Activated gamma-delta T cell (primary cell): ENCODE results near the gene MAP3K7.

Experiments
- DNase-seq: peaks from one replicate; lab custom pipeline; 2025; lab: John Stamatoyannopoulos, UW
- total RNA-seq, 2 donors: gene quantifications; one replicate each; lab custom pipeline; 2026; lab: John Stamatoyannopoulos, UW

Gene MAP3K7
- 89.9 to 99.1 reads per million in 2 donors for total RNA-seq

- DNase-seq, result peak; percentile 59
Observed at GRCh38 chr6:90586836-90587638, at the start of gene MAP3K7. TSS of gene MAP3K7 (minus strand) at chr6:90587072. CDS start at chr6:90586883, 189 bp downstream.

GRCh38 chr6:90631046-90631445 is 44.2 kb upstream of the MAP3K7 start:
- no peak for DNase-seq

GRCh38 chr6:90621581-90621980 is 34.7 kb upstream of the MAP3K7 start:
- DNase-seq, result no peak

GRCh38 chr6:90619221-90619620 is 32.3 kb upstream of the MAP3K7 start:
- DNase-seq, result no peak

- no peak for DNase-seq
Observed at GRCh38 chr6:90612313-90612680, 25.4 kb upstream of the MAP3K7 start.

- DNase-seq, result no peak
Observed at GRCh38 chr6:90611543-90612312, 24.9 kb upstream of the MAP3K7 start.

- no peak for DNase-seq
Observed at GRCh38 chr6:90610751-90611542, 24.1 kb upstream of the MAP3K7 start.

- no peak for DNase-seq
Observed at GRCh38 chr6:90610301-90610750, 23.5 kb upstream of the MAP3K7 start.

- DNase-seq, result no peak
Observed at GRCh38 chr6:90605749-90606340, 19.0 kb upstream of the MAP3K7 start.

- DNase-seq, result no peak
Observed at GRCh38 chr6:90604546-90604945, 17.7 kb upstream of the MAP3K7 start.

- DNase-seq, result no peak
Observed at GRCh38 chr6:90599151-90599550, 12.3 kb upstream of the MAP3K7 start.

GRCh38 chr6:90598192-90598951 is 11.5 kb upstream of the MAP3K7 start:
- no peak for DNase-seq

GRCh38 chr6:90596967-90597539 is 10.2 kb upstream of the MAP3K7 start:
- DNase-seq, result no peak

GRCh38 chr6:90595854-90596253 is 9.0 kb upstream of the MAP3K7 start:
- DNase-seq, result no peak

- DNase-seq, result peak; percentile 30
Observed at GRCh38 chr6:90586546-90586835, 381 bp downstream of the MAP3K7 start.

GRCh38 chr6:90584636-90585255 is 2.1 kb downstream of the MAP3K7 start:
- no peak for DNase-seq

GRCh38 chr6:90583836-90584481 is 2.9 kb downstream of the MAP3K7 start:
- no peak for DNase-seq

- no peak for DNase-seq
Observed at GRCh38 chr6:90583179-90583835, 3.6 kb downstream of the MAP3K7 start.

GRCh38 chr6:90581146-90581545 is 5.7 kb downstream of the MAP3K7 start:
- DNase-seq, result no peak
